ENCODE measurements around the gene ARPC1B. TPM values are rescaled to one million over a fixed set of nuclear protein-coding genes. Genes with fewer than 3 reads are reported as not detected.
"Not testable (repeated sequence)": the region's sequence is repeated elsewhere in the genome, so short reads cannot be mapped to it uniquely, and the experiment has no call there.

ARPC1B gene
- 9.5 TPM for total RNA-seq (ENCODE audit: unreplicated experiment)
- long read RNA-seq, transcript ARPC1B-201 (10 exons, 1,564 nt), result major isoform, 15 of 17 reads
- long read RNA-seq, partial matches to known transcripts, result 1 of 17 reads
- long read RNA-seq, other reads (novel, unspliced or antisense), result 1 of 17 reads

- Mint-ChIP-seq H3K9me3 (ENCODE audit: unreplicated experiment) (peaks cover 4% of the 10 kb centered on the region), H3K27me3 (ENCODE audit: unreplicated experiment) (peaks cover 4% of the 10 kb centered on the region), H3K4me3 (ENCODE audit: unreplicated experiment) (peak within 1 kb of the TSS; percentile 75), H3K27ac (ENCODE audit: unreplicated experiment) (no peak within 1 kb of the TSS), H3K4me1 (ENCODE audit: low read depth, unreplicated experiment) (no peaks in the 10 kb centered on the region), H3K36me3 (ENCODE audit: unreplicated experiment) (no peaks in the 10 kb centered on the region)
- DNase-seq, result peak; percentile 62
- TF ChIP-seq CTCF (IDR thresholded peaks at IDR 0.05; ENCODE audit: partially characterized antibody, unreplicated experiment), result no peak
Observed at GRCh38 chr7:99374111-99375064, at the start of gene ARPC1B. TSS of gene ARPC1B (plus strand) at chr7:99374730. CDS start at chr7:99385715, 10,985 bp downstream.

- Mint-ChIP-seq H3K36me3 (ENCODE audit: unreplicated experiment) (no peaks in the 10 kb centered on the region), H3K4me3 (ENCODE audit: unreplicated experiment) (peak overlapping the region; percentile 89), H3K27ac (ENCODE audit: unreplicated experiment) (peak overlapping the region; percentile 84), H3K27me3 (ENCODE audit: unreplicated experiment) (peaks cover 9% of the 10 kb centered on the region), H3K4me1 (ENCODE audit: low read depth, unreplicated experiment) (peaks cover 8% of the 10 kb centered on the region), H3K9me3 (ENCODE audit: unreplicated experiment) (peaks cover 9% of the 10 kb centered on the region)
- no peak for TF ChIP-seq CTCF (IDR thresholded peaks at IDR 0.05; ENCODE audit: partially characterized antibody, unreplicated experiment)
- DNase-seq, result no peak
Observed at GRCh38 chr7:99325001-99325493, 49.5 kb upstream of the ARPC1B start.

GRCh38 chr7:99325592-99326407 lies 48.7 kb upstream of the ARPC1B start, which contains the start of gene ARPC1A:
TSS of gene ARPC1A (plus strand) at chr7:99325898. CDS start at chr7:99333354, 7,456 bp downstream.
- no peaks in the 10 kb centered on the region for H3K36me3 Mint-ChIP-seq (ENCODE audit: unreplicated experiment)
- H3K4me3 Mint-ChIP-seq (ENCODE audit: unreplicated experiment), result peak within 1 kb of the TSS; percentile 96
- peaks cover 9% of the 10 kb centered on the region for H3K27me3 Mint-ChIP-seq (ENCODE audit: unreplicated experiment)
- H3K4me1 Mint-ChIP-seq (ENCODE audit: low read depth, unreplicated experiment), result peaks cover 8% of the 10 kb centered on the region
- TF ChIP-seq CTCF (IDR thresholded peaks at IDR 0.05; ENCODE audit: partially characterized antibody, unreplicated experiment), result peak; percentile 28
- DNase-seq, result peak; percentile 92
- H3K9me3 Mint-ChIP-seq (ENCODE audit: unreplicated experiment), result peaks cover 9% of the 10 kb centered on the region
- H3K27ac Mint-ChIP-seq (ENCODE audit: unreplicated experiment), result peak within 1 kb of the TSS; percentile 84

- peaks cover 9% of the 10 kb centered on the region for H3K27me3 Mint-ChIP-seq (ENCODE audit: unreplicated experiment)
- H3K36me3 Mint-ChIP-seq (ENCODE audit: unreplicated experiment), result no peaks in the 10 kb centered on the region
- TF ChIP-seq CTCF (IDR thresholded peaks at IDR 0.05; ENCODE audit: partially characterized antibody, unreplicated experiment), result no peak
- H3K4me3 Mint-ChIP-seq (ENCODE audit: unreplicated experiment), result peak overlapping the region; percentile 96
- no peak for DNase-seq
- peaks cover 8% of the 10 kb centered on the region for H3K4me1 Mint-ChIP-seq (ENCODE audit: low read depth, unreplicated experiment)
- H3K9me3 Mint-ChIP-seq (ENCODE audit: unreplicated experiment), result peaks cover 9% of the 10 kb centered on the region
- H3K27ac Mint-ChIP-seq (ENCODE audit: unreplicated experiment), result peak overlapping the region; percentile 84
Observed at GRCh38 chr7:99326408-99326782, 48.1 kb upstream of the ARPC1B start.

- H3K27me3 Mint-ChIP-seq (ENCODE audit: unreplicated experiment); H3K9me3 Mint-ChIP-seq (ENCODE audit: unreplicated experiment); H3K36me3 Mint-ChIP-seq (ENCODE audit: unreplicated experiment); H3K4me3 Mint-ChIP-seq (ENCODE audit: unreplicated experiment); DNase-seq; H3K4me1 Mint-ChIP-seq (ENCODE audit: low read depth, unreplicated experiment); H3K27ac Mint-ChIP-seq (ENCODE audit: unreplicated experiment): not testable (repeated sequence)
Observed at GRCh38 chr7:99330314-99330961, 44.1 kb upstream of the ARPC1B start.
